HG03025 (cell line): Measurements from ENCODE around the gene RNASEH2A.

Experiments used
- ATAC-seq: cut with Tn5 transposase; IDR thresholded peaks from one replicate; pipeline ENCODE4 v1.9.1; 2021; ENCODE audit warnings: mild to moderate bottlenecking, moderate library complexity; ENCODE audit not compliant: unreplicated experiment, low FRiP score

Gene RNASEH2A

DNA sequence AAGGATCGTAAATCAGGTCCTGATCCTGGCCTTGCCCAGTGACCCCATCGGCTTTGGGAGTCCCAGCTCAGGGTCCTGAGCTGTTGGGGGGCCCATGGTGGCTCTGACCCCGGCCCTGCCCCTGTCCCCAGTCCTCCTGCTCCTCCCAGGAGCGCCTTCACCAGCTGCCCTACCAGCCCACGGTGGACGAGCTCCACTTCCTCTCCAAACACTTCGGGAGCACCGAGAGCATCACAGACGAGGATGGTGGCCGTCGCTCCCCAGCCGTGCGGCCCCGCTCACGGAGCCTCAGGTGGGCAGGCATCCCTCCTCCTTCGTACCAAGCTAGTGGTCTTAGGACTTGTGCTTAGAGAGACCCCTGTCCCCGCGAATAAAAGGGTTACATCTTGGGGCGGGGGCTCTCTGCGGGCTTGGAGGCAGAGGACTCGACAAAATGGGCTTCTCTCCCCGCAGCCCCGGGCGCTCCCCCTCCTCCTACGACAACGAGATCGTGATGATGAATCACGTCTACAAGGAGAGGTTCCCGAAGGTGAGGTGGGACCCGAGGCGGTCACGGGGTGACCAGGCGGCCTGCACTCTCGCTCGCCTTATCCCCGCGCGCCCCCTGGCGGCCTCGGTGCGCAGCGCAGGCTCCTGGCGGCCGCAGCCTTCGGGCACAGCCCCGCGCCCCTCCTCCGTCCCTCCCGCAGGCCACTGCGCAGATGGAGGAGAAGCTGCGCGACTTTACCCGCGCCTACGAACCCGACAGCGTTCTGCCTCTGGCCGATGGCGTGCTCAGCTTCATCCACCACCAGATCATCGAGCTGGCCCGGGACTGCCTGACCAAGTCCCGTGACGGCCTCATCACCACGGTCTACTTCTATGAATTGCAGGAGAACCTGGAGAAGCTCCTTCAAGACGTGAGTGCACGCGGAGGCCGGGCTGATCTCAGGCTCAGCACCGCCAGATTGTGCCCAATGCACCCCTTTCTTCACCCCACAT is 41.1 kb downstream of the RNASEH2A start:
- ATAC-seq, result no peak

DNA sequence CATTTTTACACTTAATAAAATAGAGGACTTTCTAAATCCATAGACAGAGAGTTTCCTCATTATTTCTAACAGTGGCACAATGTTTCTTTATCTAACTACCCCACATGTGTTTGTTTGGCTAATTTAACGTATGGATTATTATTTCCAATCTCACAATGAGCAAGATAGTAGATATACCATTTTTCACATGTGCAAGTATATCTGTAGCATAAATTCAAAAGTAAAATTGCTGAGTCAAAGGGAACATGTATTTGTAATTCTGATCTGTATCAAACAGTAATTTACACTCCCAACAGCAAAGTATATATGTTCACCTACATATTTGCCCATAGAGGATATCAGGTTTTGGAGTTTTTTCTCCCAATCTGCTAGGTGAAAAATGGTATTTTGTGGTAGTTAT is 50.3 kb downstream of the RNASEH2A start:
- no peak for ATAC-seq

DNA sequence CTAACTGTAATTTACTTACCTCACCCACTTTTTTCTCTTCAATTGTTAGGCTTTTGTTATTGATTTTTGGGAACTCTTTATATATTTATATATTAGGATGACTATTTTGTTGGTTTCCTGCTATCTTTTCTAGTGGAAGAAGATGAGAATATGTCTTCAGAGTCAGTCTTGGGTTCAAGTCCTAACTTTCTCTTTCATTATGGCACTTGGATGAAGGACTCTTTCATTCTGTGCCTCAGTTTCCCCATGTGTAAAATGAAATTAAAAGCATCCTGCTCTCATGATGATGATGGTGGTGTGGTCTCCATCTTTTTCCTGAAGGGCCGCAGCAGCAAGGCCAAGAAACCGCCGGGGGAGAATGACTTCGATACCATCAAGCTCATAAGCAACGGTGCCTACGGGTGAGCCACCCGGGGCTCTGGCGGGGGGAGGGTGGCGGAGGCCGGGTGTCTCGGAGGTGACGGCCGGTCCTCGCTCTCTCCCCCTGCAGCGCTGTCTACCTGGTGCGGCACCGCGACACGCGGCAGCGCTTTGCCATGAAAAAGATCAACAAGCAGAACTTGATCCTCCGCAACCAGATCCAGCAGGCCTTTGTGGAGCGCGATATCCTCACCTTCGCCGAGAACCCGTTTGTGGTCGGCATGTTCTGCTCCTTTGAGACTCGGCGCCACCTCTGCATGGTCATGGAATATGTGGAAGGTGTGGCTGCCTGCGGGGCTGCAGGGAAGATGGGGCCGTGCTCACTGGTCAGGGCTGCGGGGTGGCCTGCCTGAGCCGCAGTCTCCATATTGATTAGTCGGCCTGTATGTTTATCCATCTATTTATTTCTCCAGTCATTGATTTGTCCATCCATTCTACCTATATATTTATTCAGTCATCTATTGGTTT is 51.9 kb downstream of the RNASEH2A start:
- ATAC-seq, result no peak

- no peak for ATAC-seq
Measured at GRCh38 chr19:12859546-12859945, 53.2 kb downstream of the RNASEH2A start.
